ENCODE data around the gene ANKRD6.

The ANKRD6 gene

DNA sequence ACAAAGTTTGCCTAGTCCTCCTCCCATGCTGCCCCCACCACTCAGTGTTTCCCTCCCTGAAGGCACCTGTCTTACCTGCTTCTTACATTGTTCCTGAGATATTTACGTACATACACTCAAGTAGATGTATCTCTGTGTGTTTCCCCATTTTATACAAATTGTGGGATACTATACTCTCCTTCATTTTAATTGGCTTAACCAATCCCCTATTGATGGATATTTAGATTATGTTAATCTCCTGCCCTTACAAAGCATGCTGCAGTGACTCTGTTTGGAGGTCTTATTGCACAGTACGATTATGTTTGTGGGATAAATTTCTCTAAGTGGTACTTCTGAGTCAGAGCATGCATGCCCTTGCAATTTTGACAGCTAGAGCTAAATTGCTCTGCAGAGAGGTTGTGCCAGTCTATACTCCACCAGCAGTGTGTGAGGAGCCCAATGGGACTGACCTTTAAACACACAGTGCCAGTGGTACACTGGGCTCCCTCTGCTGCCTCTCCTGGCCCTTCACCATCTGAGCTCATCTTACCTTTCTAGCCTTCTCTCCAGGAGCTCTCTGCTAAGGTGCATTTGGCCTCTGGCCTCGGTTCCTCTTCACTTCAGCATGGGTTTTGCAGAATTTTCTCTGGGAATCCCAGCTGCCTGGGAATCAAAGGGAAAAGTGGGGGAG lies 148.2 kb downstream of the ANKRD6 start:
- H3K4me3 ChIP-seq (ENCODE audit: low read length) = no peak overlapping the region
- DNase-seq (ENCODE audit: low read depth) = no peak
- TF ChIP-seq, protein P1, sequence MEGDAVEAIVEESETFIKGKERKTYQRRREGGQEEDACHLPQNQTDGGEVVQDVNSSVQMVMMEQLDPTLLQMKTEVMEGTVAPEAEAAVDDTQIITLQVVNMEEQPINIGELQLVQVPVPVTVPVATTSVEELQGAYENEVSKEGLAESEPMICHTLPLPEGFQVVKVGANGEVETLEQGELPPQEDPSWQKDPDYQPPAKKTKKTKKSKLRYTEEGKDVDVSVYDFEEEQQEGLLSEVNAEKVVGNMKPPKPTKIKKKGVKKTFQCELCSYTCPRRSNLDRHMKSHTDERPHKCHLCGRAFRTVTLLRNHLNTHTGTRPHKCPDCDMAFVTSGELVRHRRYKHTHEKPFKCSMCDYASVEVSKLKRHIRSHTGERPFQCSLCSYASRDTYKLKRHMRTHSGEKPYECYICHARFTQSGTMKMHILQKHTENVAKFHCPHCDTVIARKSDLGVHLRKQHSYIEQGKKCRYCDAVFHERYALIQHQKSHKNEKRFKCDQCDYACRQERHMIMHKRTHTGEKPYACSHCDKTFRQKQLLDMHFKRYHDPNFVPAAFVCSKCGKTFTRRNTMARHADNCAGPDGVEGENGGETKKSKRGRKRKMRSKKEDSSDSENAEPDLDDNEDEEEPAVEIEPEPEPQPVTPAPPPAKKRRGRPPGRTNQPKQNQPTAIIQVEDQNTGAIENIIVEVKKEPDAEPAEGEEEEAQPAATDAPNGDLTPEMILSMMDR (conservative IDR thresholded peaks at IDR 0.05; ENCODE audit: low read depth, low read length) = no peak

DNA sequence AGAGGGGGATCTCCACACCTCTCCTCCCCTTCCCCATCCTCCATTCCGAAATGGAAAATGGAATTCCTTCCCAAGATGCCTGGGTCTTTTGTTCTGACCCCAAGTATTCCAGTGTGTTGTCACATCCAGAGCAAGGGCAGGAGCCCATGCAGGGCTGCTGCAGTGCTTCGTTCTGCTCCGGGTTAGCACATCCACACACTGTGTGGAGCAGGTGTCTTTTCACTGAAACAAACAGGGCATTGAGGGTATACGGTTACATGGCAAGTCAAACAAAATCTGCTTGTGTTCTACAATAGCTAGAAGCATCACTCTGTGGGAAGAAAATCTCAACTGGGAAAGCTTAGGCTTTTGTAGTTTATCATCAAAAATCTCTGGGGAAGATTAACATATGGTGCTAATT lies 148.7 kb downstream of the ANKRD6 start:
- TF ChIP-seq, protein P1 (conservative IDR thresholded peaks at IDR 0.05; ENCODE audit: low read depth, low read length) = no peak
- DNase-seq (ENCODE audit: low read depth) = no peak
- no peak overlapping the region for H3K4me3 ChIP-seq (ENCODE audit: low read length)

DNA sequence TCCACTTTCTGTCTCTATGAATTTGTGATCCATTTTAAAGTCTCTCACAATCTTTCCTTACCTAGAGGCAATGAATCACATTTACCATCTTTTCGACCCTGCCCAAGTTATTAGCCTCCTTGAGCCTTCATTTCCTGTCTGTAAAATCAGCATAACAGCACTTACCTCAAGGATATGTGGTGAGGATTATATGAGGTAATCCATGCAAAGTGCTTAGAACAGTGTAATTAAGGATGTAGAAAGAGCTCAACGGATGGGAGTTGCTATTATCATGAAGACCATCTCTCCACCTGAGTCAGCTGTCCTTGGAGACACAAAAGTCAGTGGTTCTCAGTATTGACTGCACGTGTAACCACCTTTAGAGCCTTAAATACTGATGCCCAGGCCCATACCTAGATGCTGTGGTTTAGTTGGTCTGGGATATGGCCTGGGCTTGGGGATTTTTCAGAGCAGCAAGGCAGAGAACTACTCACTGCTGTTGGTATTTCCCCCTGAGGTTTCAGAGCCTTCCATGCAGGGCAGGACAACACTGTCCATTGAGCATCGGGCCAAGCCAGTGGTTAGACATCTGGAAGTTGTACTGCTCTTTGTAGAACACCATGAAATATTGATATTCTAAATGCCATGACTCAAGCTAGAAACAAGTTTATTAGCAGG lies 149.8 kb downstream of the ANKRD6 start:
- DNase-seq (ENCODE audit: low read depth) = no peak
- no peak overlapping the region for H3K4me3 ChIP-seq (ENCODE audit: low read length)
- TF ChIP-seq, protein P1 (conservative IDR thresholded peaks at IDR 0.05; ENCODE audit: low read depth, low read length) = no peak

DNA sequence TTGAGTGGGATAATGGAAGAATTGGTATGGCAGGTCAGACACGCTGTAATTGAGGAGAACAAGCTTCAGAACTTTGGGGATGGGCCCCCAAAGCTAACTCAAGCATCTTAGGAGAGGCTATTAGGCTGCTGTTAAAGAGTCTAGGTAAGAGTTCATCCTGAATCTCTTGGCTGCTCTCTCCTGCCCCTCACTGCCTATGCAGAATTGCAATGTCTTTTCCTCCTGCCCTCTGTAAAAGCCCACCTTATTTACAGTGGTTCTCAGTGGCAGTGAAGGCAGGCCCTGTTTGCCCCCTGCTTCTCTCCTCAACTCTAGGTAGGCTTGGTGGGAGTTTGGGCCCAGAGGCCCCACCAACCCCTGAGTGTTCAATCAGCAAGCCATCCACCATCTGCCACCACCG lies 150.6 kb downstream of the ANKRD6 start:
- DNase-seq (ENCODE audit: low read depth) = no peak
- no peak overlapping the region for H3K4me3 ChIP-seq (ENCODE audit: low read length)
- TF ChIP-seq, protein P1 (conservative IDR thresholded peaks at IDR 0.05; ENCODE audit: low read depth, low read length) = no peak

DNA sequence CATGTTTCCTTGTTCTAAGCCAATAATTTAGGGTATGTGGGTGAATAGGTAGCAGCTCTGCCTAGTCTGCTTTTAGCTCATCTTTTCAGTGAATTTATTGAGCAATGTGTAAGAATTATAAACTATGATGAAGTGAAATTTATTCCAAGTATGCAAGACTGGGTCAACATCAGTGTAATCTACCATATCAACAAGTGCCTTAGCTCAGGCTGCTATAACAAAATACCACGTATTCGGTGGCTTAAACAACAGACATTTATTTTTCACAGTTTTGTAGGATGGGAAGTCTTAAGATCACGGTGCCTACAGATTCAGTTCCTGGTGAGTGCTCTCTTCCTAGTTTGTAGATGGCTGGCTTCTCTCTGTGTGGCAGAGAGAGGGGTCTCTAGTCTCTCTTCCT lies 151.6 kb downstream of the ANKRD6 start:
- TF ChIP-seq, protein P1 (conservative IDR thresholded peaks at IDR 0.05; ENCODE audit: low read depth, low read length) = no peak

DNA sequence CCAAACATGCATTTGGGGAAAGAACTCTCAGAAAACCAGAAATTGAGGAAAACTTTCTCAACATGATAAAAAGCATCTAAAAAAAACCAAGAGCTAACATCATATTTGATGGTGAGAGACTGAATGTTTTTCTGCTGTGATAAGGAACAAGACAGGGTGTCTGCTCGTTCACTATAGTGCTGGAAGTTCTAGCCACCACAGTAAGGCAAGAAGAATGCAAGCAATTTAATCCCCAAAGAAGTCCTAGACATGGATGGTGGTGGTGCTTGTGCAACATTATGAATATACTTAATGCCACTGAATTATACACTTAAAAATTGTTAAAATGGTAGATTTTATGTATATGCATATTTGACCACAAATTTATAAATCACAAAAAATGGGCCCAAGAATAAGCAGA lies 152.2 kb downstream of the ANKRD6 start:
- no peak for DNase-seq (ENCODE audit: low read depth)
- TF ChIP-seq, protein P1 (conservative IDR thresholded peaks at IDR 0.05; ENCODE audit: low read depth, low read length) = no peak
- H3K4me3 ChIP-seq (ENCODE audit: low read length) = no peak overlapping the region

More for the DNA sequence above, 151.6 kb downstream of the ANKRD6 start:
- DNase-seq (ENCODE audit: low read depth) = no peak
- no peak overlapping the region for H3K4me3 ChIP-seq (ENCODE audit: low read length)

Measured in retinal pigment epithelial cell (primary cell).